HepG2 (cell line): ENCODE results near the gene ARCN1. TPM values are rescaled to one million over a fixed set of nuclear protein-coding genes. Genes with fewer than 3 reads are reported as not detected.

Experiments used
- ATAC-seq: fragments of 200-7000 bp; cut with Tn5 transposase; 3 replicates; pipeline ENCODE4 v1.9.1; 2020; ENCODE audit warnings: mild to moderate bottlenecking, moderate library complexity
- BruUV-seq: library from RNA; stranded (reverse); fragments of 400-500 nt; replicated peaks from 2 replicates; lab custom pipeline; 2021; lab: Mats Ljungman, UMichigan
- CTCF ChIA-PET: fragments of 300-600 bp; formaldehyde crosslinking; extraction: SDS; loops from one replicate; lab custom pipeline; 2021; ENCODE audit warnings: low total read pairs, inconsistent platforms, low intra/inter-chr PET ratio; lab: Yijun Ruan, JAX
- POLR2A ChIA-PET: fragments of 350-600 bp; sonication (Branson Sonifier 250); formaldehyde crosslinking; loops from one replicate; lab custom pipeline; 2020; ENCODE audit warnings: antibody characterized with exemption, inconsistent platforms; lab: Yijun Ruan, JAX
- DNase-seq: peaks from one replicate; pipeline ENCODE4 v3.0.0-alpha.2; 2015; ENCODE audit warnings: low spot score
- FAIRE-seq: peaks from 3 replicates; lab custom pipeline; 2011; peaks lifted over from hg19 to GRCh38; lab: Jason Lieb, UNC
- H2AFZ ChIP-seq: one replicate; pipeline ENCODE4 v1.6.1; 2011; ENCODE audit warnings: low read length, inconsistent platforms
- H3K27ac ChIP-seq: fragments of 300-600 bp; 3 replicates; pipeline ENCODE4 v1.8.0; 2011; ENCODE audit warnings: mixed run types, mild to moderate bottlenecking, mixed read lengths, low read length, inconsistent platforms; ENCODE audit not compliant: insufficient read depth; ENCODE audit errors: extremely low read length
- H3K27me3 ChIP-seq, 2 experiments: fragments of 200-600 bp in 1 of 2; 2 replicates in 1 of 2; 3 replicates in 1 of 2; pipeline versions ENCODE4 v1.6.0 to v1.8.0; 2011; ENCODE audit warnings: low read length in 2 of 2, mild to moderate bottlenecking in 2 of 2, moderate library complexity in 2 of 2, inconsistent platforms in 1 of 2; ENCODE audit not compliant: insufficient read depth in 2 of 2, control insufficient read depth in 1 of 2
- H3K36me3 ChIP-seq, 2 experiments: fragments of 200-600 bp in 1 of 2; replicated peaks in 1 of 2; 2 replicates in 1 of 2; 3 replicates in 1 of 2; pipeline versions ENCODE4 v1.5.1 to v1.8.0; 2011; ENCODE audit warnings: low read length in 2 of 2, inconsistent platforms in 1 of 2; ENCODE audit not compliant: insufficient read depth in 2 of 2, control insufficient read depth in 1 of 2
- H3K4me1 ChIP-seq: 2 replicates; pipeline ENCODE4 v1.5.1; 2012; ENCODE audit warnings: low read length, inconsistent platforms; ENCODE audit not compliant: insufficient read depth
- H3K4me2 ChIP-seq: 2 replicates; pipeline ENCODE4 v1.6.0; 2011; ENCODE audit warnings: low read depth, low read length, inconsistent platforms
- H3K4me3 ChIP-seq, 3 experiments: fragments of 200-600 bp in 1 of 3; sonication (generic), shearing (Covaris generic) in 1 of 3; replicated peaks in 1 of 3; 2 replicates each; pipeline ENCODE4 v1.5.1; 2011 to 2016; ENCODE audit warnings: low read length in 3 of 3, inconsistent platforms in 2 of 3, low read depth in 2 of 3, mild to moderate bottlenecking in 2 of 3, control low read depth in 1 of 3, mixed read lengths in 1 of 3; ENCODE audit not compliant: insufficient read depth in 1 of 3
- H3K79me2 ChIP-seq: one replicate; pipeline ENCODE4 v1.6.1; 2011; ENCODE audit warnings: low read length, inconsistent platforms; ENCODE audit not compliant: insufficient read depth
- H3K9ac ChIP-seq: 2 replicates; pipeline ENCODE4 v1.6.0; 2011; ENCODE audit warnings: mild to moderate bottlenecking, low read depth, low read length, inconsistent platforms; ENCODE audit not compliant: insufficient read depth
- H3K9me3 ChIP-seq: 2 replicates; pipeline ENCODE4 v1.5.1; 2012; ENCODE audit warnings: mild to moderate bottlenecking, low read length
- H4K20me1 ChIP-seq: 2 replicates; pipeline ENCODE4 v1.6.0; 2011; ENCODE audit warnings: inconsistent platforms, mild to moderate bottlenecking, low read length, moderate library complexity; ENCODE audit not compliant: insufficient read depth
- CTCF ChIP-seq: sonication (generic); formaldehyde crosslinking; IDR thresholded peaks from 2 replicates; pipeline ENCODE4 v1.5.0; 2020; ENCODE audit warnings: mild to moderate bottlenecking, missing genetic modification reagents, moderate library complexity
- FOXK1 ChIP-seq: sonication (generic); formaldehyde crosslinking; IDR thresholded peaks from 2 replicates; pipeline ENCODE4 v1.4.0; 2020; ENCODE audit warnings: low read depth, missing genetic modification reagents, borderline replicate concordance
- FOXO1 ChIP-seq: sonication (generic); formaldehyde crosslinking; IDR thresholded peaks from 2 replicates; pipeline ENCODE4 v1.4.0; 2020; ENCODE audit warnings: missing genetic modification reagents
- HMGXB4 ChIP-seq, 2 experiments: sonication (generic) in 1 of 2; formaldehyde crosslinking in 1 of 2; IDR thresholded peaks; 2 replicates each; pipeline versions ENCODE4 v1.4.0 to v1.6.1; 2018 to 2020; ENCODE audit warnings: missing genetic modification reagents in 2 of 2, borderline replicate concordance in 1 of 2, low read depth in 1 of 2, mild to moderate bottlenecking in 1 of 2, missing biosample characterization in 1 of 2
- RAD21 ChIP-seq: fragments of 450-650 bp; formaldehyde crosslinking; IDR thresholded peaks from 2 replicates; pipeline ENCODE4 v1.5.0; 2020; ENCODE audit warnings: mild to moderate bottlenecking
- REST ChIP-seq, 2 experiments: IDR thresholded peaks; 2 replicates each; pipeline ENCODE4 v1.6.1; 2011 to 2012; ENCODE audit warnings: low read length in 2 of 2, borderline replicate concordance in 1 of 2, low read depth in 1 of 2, mild to moderate bottlenecking in 1 of 2, moderate library complexity in 1 of 2
- SATB2 ChIP-seq: sonication (generic); formaldehyde crosslinking; IDR thresholded peaks from 2 replicates; pipeline ENCODE4 v1.5.0; 2020; ENCODE audit warnings: missing genetic modification reagents
- SMARCE1 ChIP-seq: fragments of 450-650 bp; IDR thresholded peaks from 2 replicates; pipeline ENCODE4 v1.6.1; 2017; ENCODE audit warnings: borderline replicate concordance
- SMC3 ChIP-seq: IDR thresholded peaks from 2 replicates; pipeline ENCODE4 v1.6.1; 2011; ENCODE audit warnings: low read length, improper control_type of control experiment
- STAG1 ChIP-seq: sonication (generic); formaldehyde crosslinking; IDR thresholded peaks from 2 replicates; pipeline ENCODE4 v1.4.0; 2020; ENCODE audit warnings: missing genetic modification reagents
- TRAFD1 ChIP-seq: sonication (generic); formaldehyde crosslinking; IDR thresholded peaks from 2 replicates; pipeline ENCODE4 v1.5.1; 2020; ENCODE audit warnings: missing genetic modification reagents, mild to moderate bottlenecking, borderline replicate concordance
- ZNF224 ChIP-seq: sonication (generic); formaldehyde crosslinking; IDR thresholded peaks from 2 replicates; pipeline ENCODE4 v1.5.0; 2020; ENCODE audit warnings: mild to moderate bottlenecking, missing genetic modification reagents
- ZNF44 ChIP-seq: sonication (generic); formaldehyde crosslinking; IDR thresholded peaks from 2 replicates; pipeline ENCODE4 v1.5.1; 2020; ENCODE audit warnings: mild to moderate bottlenecking, missing genetic modification reagents
- ZNF724P ChIP-seq: sonication (generic); formaldehyde crosslinking; IDR thresholded peaks from 2 replicates; pipeline ENCODE4 v1.8.0; 2022; ENCODE audit warnings: missing genetic modification reagents, borderline replicate concordance
- ZNF879 ChIP-seq: sonication (generic); formaldehyde crosslinking; IDR thresholded peaks from 2 replicates; pipeline ENCODE4 v1.8.1; 2023; ENCODE audit warnings: missing genetic modification reagents
- WGBS: methylation state at CpG from one replicate; pipeline ENCODE4 v1.1.6; 2017; ENCODE audit warnings: low lambda C conversion rate; 5-methylcytosine and 5-hydroxymethylcytosine counted together
- in situ Hi-C: cut with HindIII; loops from 2 replicates; pipeline ENCODE4 v1.10.0; 2017; ENCODE audit warnings: low pct_unique_long_range_greater_than_20kb; ENCODE audit not compliant: extremely low pct_ligation_motif_present
- intact Hi-C: fragments of 100-400 bp; cut with micrococcal nuclease; formaldehyde crosslinking; loops from one replicate; pipeline ENCODE4 v1.10.0; 2022; ENCODE audit not compliant: unreplicated experiment
- polyA plus RNA-seq, 8 experiments: library from polyadenylated mRNA; depleted of rRNA in 3 of 8; stranded (reverse) in 7 of 8; unstranded in 1 of 8; fragments of >200 nt; fragmentation: Illumina TruSeq in 4 of 8; extraction: Trizol in 4 of 8; gene quantifications; 2 replicates each; pipeline versions ENCODE4 v1.2.1 to v1.2.3, GENCODE V29; 2011 to 2016; ENCODE audit warnings: low read depth in 4 of 8, missing spikeins in 1 of 8, mixed read lengths in 1 of 8; ENCODE audit not compliant: insufficient read depth in 1 of 8
- total RNA-seq, 5 experiments: library from RNA; depleted of rRNA; stranded (reverse); fragments of >200 nt; fragmentation: Illumina TruSeq; extraction: Trizol; gene quantifications; 2 replicates each; pipeline ENCODE4 v1.2.3, GENCODE V29; 2016; ENCODE audit warnings: low read depth in 1 of 5

The ARCN1 gene
- total and polyA plus RNA-seq, 2 of the 13 experiments (the other 11 are each of a cell fraction or from before 2014, with no cell fraction given) = 148 to 200 TPM

GRCh38 chr11:118522571-118523072, 49.6 kb upstream of the ARCN1 start:
- no peaks in the 10 kb centered on the region for H3K9me3 ChIP-seq
- peaks cover 19 to 46% of the 10 kb centered on the region in 2 experiments for H3K36me3 ChIP-seq
- no peaks in the 10 kb centered on the region for H3K27me3 ChIP-seq
- no peak overlapping the region for H3K27ac ChIP-seq
- DNase-seq (peak; percentile 35), FAIRE-seq (peak; percentile 63), ATAC-seq (peak; percentile 88)
- no peaks in the 10 kb centered on the region for H4K20me1 ChIP-seq
- BruUV-seq = no TSS peak
- H3K4me2 ChIP-seq = no peak overlapping the region
- POLR2A ChIA-PET = no interaction called here
- no peaks in the 10 kb centered on the region for H3K79me2 ChIP-seq
- H3K4me1 ChIP-seq = peaks cover 16% of the 10 kb centered on the region
- no peak overlapping the region for H3K4me3 ChIP-seq
- CTCF ChIA-PET = no interaction called here
- no peak overlapping the region for H2AFZ ChIP-seq
- intact Hi-C loops (no loop called here), in situ Hi-C loops (no loop called here)
- no peak overlapping the region for H3K9ac ChIP-seq
- WGBS = 93% methylated on average over 5 of the region's 6 CpGs
- TF ChIP-seq STAG1 (peak; percentile 40), FOXK1 (CRISPR knock-in tag) (no peak), FOXO1 (no peak), SATB2 (no peak), ZNF44 (no peak), ZNF224 (CRISPR knock-in tag) (no peak), ZNF724P (CRISPR knock-in tag) (no peak), ZNF879 (CRISPR knock-in tag) (no peak), REST (IDR thresholded peaks at IDR 0.05; ENCODE audit: borderline replicate concordance in 1 of 2, low read depth in 1 of 2, low read length in 2 of 2) (no peak), HMGXB4 (CRISPR knock-in tag; IDR thresholded peaks at IDR 0.05; ENCODE audit: borderline replicate concordance in 1 of 2, low read depth in 1 of 2) (0 out of 4 replicates have a peak, but pooled peaks of 1 of the 2 experiments have one; percentile 24), SMC3 (0 out of 2 replicates have a peak, but pooled peaks have one; percentile 3), RAD21 (CRISPR knock-in tag) (0 out of 2 replicates have a peak, but pooled peaks have one; percentile 27), SMARCE1 (no peak), TRAFD1 (no peak), CTCF (CRISPR knock-in tag) (peak; percentile 54)
